Left hindlimb (tissue), 1 donor: ENCODE measurements around the gene CPNE4.

Experiments
- DNase-seq: peaks from one replicate; pipeline ENCODE4 v3.0.0-alpha.2; 2018

Gene CPNE4

GRCh38 chr3:131568460-131568859 is 466.4 kb downstream of the CPNE4 start:
- no peak for DNase-seq

DNA sequence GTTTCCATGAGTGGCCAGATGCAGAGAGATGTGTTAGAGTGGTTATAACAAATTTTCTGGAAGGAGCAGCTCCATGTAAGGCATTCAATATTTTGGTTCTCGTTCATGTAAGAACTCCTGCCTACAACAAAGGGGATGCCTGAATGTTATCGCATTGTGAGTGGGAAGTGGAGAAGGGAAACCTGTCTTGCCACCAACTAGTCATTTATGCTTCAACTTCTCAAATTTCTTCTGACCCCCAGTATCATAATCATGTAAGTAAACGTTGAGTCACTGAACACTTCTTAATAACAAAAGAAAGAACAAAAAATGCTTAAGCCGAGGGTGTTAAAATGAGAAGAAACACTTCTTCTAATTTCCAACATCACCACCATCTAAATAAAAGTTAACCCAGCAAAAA is 470.0 kb downstream of the CPNE4 start:
- no peak for DNase-seq

- no peak for DNase-seq
These were observed 473.3 kb downstream of the CPNE4 start for GRCh38 chr3:131561511-131561910.

GRCh38 chr3:131560795-131561194 is 474.0 kb downstream of the CPNE4 start:
- DNase-seq: no peak

GRCh38 chr3:131555456-131555855 is 479.4 kb downstream of the CPNE4 start:
- no peak for DNase-seq

- no peak for DNase-seq
These were observed 481.1 kb downstream of the CPNE4 start for GRCh38 chr3:131553495-131554247.

DNA sequence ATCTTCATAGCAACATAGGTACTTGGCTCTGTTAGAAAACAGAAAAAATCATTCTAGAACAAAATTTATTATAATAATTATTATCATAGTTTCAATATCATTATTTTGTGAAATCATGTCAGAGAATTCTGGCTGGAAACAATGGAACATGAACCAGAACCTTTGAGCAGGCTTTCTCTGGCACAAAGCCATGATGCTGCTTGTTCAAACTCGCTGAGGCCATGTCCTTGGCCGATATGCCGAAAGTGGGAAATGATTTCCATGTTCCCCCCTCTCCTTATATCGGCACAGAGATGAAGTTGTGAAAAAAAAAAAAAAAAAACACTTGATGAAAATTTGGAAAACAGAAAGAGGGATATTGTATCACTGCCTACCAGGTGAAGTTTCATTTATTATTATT is 483.1 kb downstream of the CPNE4 start:
- DNase-seq: no peak

DNA sequence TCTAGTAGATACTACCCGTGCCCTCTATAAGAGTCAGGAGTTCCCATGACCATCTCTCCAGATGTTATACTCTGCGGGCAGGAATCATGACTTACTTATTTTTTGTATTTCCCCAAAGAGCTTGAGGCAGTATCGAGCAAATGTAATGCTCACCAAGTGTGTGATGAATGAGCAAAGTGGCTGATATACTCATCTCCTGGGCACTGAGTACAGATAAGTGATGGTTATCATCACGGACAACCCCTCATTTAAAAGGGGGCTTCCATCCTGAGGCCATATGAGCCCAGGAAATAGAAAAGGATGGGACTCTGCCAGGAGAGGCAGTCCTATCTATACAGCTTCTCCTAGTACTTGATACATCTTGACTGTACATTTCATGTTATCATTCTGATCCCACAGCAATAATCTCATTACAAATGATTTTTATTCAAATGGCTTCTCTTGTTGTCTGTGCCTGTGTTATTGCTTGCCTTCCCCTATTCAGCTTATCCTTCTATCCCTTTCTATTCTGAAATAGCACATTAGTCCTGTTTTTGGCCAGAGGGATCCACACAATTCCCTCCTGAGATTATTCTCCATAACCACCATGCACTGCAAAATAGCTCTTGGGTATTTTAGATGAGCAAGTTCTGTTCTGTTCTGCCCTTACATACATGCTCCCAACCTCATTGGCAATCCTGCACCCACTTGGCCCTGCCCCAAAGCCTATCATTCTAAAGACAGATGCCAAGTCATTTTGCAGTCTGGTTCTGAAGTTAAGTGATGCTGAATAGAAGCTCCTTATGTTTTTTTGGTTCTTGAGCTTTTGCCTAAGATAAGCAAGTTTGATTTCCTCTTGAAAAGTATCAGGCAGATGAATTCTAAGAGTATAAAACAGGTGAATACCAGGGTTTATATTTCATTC is 484.0 kb downstream of the CPNE4 start:
- no peak for DNase-seq

DNA sequence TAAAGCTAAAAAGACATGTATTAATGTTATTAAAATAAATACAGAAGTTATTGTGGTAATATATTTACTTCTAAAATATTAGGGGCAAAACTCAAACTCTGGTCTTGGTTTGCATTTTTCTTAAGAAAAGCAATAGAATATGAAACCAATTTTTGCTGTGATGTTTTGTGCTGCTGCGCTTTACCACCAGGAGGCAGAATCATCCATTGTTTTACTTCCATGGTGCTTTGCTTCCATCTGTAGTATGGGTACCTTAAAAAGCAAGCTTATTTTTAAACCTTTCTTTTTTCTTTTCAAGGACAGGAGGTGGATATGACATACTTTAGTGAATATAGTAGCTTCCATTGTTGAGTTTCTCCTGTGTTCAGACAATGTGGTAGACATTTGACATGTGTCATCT is 485.5 kb downstream of the CPNE4 start:
- no peak for DNase-seq

DNA sequence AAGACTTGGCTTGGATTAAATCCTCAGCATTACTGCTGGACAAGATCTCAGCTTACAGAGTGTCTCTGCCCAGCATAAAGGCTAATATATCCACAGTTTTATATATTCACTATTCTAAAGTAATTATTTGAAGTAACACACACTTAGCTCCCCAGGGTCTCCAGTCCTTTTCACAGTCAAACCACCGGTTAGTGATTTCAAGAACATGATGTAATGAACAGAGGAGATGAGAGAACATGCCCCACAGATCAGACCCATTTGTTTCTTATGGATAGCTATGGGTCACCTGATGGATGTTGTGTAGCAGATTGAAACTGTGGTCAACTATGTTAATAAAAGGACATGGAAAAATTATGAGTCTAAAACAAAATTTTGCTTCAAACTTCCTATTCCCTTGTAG is 487.2 kb downstream of the CPNE4 start:
- no peak for DNase-seq

DNA sequence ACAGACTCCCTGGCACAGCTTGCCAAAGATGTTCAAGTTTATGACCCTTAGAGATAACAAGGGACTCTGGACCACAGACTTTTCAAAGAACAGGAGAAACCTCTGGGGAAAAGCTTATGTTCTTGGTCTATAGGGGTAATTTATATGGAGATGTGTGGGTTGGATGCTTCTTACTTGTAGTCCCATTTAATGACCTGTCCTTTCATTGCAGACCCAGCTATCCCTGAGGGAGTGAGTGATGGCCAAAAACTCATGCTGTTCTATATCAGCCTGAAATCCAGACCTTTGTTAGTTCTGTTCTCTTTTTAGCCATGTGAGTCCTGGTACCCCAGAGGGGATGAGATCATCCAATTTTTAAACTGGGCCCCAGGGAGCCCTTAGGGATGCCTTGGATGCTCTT is 488.4 kb downstream of the CPNE4 start:
- no peak for DNase-seq

DNA sequence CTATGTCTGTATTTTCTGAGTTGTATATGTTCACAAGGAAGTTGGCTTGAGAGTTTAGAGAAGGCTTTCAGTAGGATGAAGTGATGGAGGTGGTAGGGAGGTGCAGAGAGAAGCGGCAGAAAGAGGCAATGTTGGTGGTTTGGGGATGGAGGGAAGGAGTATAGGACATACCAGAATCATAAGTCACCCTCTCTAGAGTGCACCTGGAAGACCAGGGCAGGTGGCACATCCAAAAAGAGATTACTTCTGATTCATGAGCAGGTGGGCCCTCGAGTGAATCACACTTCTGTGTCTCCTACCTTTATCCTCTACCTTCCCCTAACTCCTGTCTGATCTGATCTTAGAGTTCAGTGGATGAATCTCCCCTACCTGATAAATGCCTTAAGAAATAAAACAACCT is 490.3 kb downstream of the CPNE4 start:
- DNase-seq: no peak

DNA sequence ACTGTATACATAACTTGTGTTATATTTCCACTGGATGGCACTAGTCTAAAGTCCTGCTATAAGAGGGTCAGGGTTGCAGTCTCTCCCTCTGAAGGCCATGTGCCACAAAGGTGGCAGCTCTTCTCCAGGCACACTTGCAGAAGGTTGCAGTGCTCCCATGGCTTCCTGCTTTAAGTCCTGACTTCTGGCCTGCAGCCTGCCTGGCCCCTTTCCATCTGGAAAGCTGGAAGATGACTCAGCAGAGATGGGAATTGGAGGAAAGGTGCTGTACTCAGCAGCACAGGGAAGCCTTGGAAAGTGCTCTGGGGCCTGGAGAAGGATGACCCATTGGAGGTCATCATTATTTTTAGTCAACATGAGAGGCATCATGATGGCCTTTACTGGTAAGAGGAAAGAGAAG is 491.1 kb downstream of the CPNE4 start:
- DNase-seq: peak; percentile 51

DNA sequence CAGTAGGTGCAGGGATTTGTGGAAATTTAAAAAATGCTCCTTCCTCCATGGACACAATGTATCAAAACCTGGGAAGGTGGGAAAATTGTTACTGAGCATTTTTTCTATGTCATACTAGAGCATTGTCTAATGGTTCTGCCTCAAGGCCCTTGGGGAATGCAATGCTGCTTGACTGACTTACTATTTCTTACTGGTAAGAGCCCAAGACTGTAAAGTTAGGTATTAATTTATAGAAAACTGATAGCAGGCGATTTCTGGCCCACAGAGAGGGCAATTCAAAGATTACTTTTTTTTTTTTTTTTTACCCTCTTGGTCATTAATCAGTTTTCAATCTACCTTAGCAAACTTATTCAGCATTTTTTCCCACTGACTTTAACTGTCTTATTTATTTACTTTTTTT is 493.5 kb downstream of the CPNE4 start:
- DNase-seq: no peak

GRCh38 chr3:131540821-131541220 is 494.0 kb downstream of the CPNE4 start:
- DNase-seq: no peak

GRCh38 chr3:131540143-131540542 is 494.7 kb downstream of the CPNE4 start:
- no peak for DNase-seq

GRCh38 chr3:131538968-131539367 is 495.8 kb downstream of the CPNE4 start:
- DNase-seq: no peak

- no peak for DNase-seq
These were observed 497.3 kb downstream of the CPNE4 start for GRCh38 chr3:131537531-131537930.

DNA sequence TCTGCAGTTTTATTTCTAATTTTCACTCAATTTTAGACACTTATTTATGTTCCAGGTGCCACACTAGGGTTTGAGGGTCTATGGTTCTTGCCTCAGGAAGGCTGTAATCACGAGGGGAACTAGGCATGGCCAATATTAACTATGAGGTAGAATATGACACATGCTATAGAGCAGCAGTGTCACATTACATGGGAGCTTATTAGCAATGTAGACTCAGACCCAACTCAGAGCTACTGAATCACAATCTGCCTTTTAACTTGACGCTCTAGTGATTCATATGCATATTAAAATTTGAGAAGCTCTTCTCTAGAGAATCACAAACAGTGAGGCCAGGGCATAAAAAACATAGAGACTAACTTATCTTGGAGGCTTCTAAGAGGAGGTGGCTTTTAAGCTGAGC is 499.2 kb downstream of the CPNE4 start:
- DNase-seq: no peak

DNA sequence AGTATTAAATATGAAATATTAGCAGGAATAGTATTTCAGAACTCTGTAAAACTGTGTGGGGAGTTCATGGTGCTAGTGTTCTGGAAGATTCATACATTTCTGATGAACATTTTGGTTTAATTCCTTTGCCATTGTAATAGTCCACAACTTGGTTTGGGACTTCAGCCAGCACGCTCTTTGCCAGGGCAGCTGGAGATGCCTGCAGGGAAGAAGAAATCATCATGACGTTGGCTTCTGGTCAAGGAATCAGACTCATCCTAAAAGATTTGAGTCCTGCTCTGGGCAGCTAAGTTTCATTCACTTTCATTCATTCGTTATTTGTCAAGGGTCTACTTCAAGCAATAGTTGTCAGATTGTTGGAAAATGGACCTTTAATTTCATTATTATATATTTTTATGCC is 499.7 kb downstream of the CPNE4 start:
- DNase-seq: no peak

DNA sequence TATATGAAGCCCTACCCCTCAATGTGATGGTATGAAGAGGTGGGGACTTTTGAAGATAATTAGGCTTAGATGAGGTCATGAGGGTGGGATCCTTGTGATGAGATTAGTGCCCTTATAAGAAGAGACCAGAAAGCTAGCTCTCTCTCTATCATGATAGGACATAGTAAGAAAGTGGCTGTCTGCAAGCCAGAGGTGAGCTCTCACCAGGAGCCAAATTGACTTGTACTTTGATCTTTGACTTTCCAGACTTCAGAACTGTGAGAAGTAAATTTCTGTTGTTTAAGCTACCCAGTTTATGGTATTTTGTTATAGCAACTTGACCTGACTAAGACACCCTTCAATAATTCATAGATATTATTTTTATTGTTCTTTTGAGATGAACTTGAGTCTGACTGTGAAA is 502.2 kb downstream of the CPNE4 start:
- no peak for DNase-seq

DNA sequence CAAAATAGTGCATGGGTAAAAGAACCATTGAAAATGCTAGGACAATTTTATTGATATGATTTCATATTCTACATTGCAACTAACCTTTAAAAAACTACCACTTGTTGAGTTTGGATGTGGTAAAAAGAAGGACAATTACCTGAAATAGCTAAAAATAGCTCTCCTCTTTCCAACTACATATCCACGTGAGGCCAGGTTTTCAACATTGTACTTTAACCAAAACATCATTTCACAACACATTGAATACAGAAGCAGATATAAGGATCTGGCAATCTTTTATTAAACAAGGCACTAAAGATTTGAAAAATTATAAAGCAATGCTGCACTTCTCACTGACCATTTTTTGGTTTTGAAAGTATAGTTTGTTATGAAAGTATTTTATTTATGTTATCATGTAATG is 504.0 kb downstream of the CPNE4 start:
- no peak for DNase-seq

DNA sequence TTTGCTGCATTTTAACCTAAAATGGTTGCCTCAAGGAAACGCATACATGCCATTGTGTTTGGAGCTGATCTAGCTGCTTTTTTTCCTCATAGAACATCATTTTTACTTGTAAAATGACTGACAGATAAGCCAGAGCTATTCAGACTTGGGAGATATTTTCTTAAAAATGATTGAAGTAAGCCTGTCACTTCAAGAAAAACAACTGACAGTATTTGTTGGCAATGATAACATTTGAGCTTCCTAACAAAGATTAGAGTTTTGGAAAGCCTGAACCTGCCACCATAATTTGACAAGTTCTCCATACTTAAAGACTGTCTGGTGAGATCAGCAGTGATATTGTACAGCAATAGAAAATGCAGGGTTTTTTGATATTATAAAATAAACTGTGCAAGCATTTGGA is 504.4 kb downstream of the CPNE4 start:
- no peak for DNase-seq

DNA sequence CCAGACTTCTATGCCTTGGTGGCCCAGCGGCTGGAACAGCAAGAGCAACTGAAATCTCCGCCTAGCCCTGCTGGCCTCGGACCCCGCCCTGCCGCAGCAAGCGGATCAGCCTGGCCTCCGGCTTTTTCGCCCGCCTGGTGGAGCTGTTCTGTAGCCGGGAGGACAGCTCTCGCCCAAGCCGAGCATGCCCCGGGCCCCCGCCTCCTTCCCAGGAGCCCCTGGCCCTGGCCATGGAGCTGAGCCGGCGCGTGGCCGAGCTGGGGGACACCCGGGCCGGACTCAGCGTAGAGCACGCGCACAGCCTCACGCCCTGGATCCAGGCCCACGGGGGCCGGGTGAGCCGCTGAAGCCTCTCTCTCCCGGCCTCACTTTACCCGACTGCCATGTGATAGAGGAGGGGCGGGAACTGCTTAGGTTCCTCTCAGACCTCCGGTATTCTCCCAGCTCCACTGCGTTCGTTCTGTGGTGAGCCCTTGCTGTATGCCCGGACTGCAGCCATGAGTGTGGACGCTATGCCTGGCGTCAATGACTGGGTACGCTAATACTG is 507.9 kb downstream of the CPNE4 start:
- peak; percentile 72 for DNase-seq
